Stomach (tissue), 4 donors: ENCODE results near the gene SSTR1.

ENCODE experiments used
- POLR2A ChIP-seq, 4 donors: fragments of 450-650 bp; IDR thresholded peaks; one replicate each; pipeline ENCODE4 v1.6.1; 2016; ENCODE audit warnings: antibody characterized with exemption in 4 of 4, control low read depth in 2 of 4, mild to moderate bottlenecking in 1 of 4, moderate library complexity in 1 of 4
- POLR2AphosphoS5 ChIP-seq, 3 donors: sonication (generic); formaldehyde crosslinking; IDR thresholded peaks; one replicate each; pipeline ENCODE4 v1.6.1; 2016; ENCODE audit warnings: antibody characterized with exemption in 3 of 3
- TF ChIP-seq, protein P1 (sequence below), 7 experiments: fragments of 450-650 bp in 4 of 7; fragments of 200-600 bp in 3 of 7; sonication (generic) in 3 of 7; IDR thresholded peaks; one replicate each; pipeline ENCODE4 v1.5.1; 2016 to 2019; ENCODE audit warnings: antibody characterized with exemption in 7 of 7, control low read depth in 2 of 7, mild to moderate bottlenecking in 1 of 7

DNA sequence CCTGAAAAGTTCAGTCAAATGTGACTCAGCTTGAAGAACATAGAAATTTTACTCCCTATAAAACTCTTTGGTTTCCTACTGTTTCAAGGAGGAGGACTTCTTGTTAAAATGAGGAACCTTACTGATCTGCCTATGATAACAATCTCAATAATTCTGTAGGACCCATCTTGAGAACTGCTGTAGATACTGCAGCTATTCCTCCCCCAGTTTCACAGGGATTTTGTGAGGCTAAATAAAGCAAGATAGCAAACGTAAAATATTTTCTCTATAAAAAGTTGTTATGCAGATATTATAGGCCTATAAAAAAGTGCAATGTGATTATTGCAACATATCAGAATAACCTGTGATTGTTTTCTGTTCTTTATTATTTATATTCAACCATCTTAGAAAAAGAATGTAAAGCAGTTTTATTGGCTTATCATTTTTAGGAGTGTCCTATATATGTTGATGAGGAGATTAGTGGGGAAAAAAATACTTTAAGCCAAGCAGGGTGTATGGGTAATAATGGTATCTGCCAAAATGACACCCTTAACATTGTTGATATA is 36.1 kb downstream of the SSTR1 start:
- TF ChIP-seq, protein P1, sequence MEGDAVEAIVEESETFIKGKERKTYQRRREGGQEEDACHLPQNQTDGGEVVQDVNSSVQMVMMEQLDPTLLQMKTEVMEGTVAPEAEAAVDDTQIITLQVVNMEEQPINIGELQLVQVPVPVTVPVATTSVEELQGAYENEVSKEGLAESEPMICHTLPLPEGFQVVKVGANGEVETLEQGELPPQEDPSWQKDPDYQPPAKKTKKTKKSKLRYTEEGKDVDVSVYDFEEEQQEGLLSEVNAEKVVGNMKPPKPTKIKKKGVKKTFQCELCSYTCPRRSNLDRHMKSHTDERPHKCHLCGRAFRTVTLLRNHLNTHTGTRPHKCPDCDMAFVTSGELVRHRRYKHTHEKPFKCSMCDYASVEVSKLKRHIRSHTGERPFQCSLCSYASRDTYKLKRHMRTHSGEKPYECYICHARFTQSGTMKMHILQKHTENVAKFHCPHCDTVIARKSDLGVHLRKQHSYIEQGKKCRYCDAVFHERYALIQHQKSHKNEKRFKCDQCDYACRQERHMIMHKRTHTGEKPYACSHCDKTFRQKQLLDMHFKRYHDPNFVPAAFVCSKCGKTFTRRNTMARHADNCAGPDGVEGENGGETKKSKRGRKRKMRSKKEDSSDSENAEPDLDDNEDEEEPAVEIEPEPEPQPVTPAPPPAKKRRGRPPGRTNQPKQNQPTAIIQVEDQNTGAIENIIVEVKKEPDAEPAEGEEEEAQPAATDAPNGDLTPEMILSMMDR (IDR thresholded peaks at IDR 0.05): no peak
- TF ChIP-seq POLR2A (IDR thresholded peaks at IDR 0.05) (no peak), POLR2AphosphoS5 (IDR thresholded peaks at IDR 0.05) (no peak)
